GM12891 (cell line): ENCODE measurements around the gene CALN1.

ENCODE experiments used
- DNase-seq: peaks from one replicate; pipeline ENCODE4 v3.0.0; 2011; ENCODE audit warnings: low spot score; ENCODE audit not compliant: insufficient read length
- FAIRE-seq: peaks from 2 replicates; lab custom pipeline; 2011; peaks lifted over from hg19 to GRCh38; lab: Jason Lieb, UNC
- PAX5 ChIP-seq: IDR thresholded peaks from 2 replicates; pipeline ENCODE4 v1.6.1; 2011; ENCODE audit warnings: low read length, moderate library complexity, mild to moderate bottlenecking; ENCODE audit not compliant: insufficient read depth, severe bottlenecking
- POLR2A ChIP-seq: IDR thresholded peaks from 2 replicates; pipeline ENCODE4 v1.6.1; 2011; ENCODE audit warnings: low read depth, low read length, control low read depth
- POLR2AphosphoS5 ChIP-seq: IDR thresholded peaks from 2 replicates; pipeline ENCODE4 v1.6.1; 2011; ENCODE audit warnings: low read depth, low read length, control low read depth
- POU2F2 ChIP-seq: IDR thresholded peaks from 2 replicates; pipeline ENCODE4 v1.6.1; 2011; ENCODE audit warnings: low read depth, mild to moderate bottlenecking, control low read depth, low read length, moderate library complexity
- SPI1 ChIP-seq: IDR thresholded peaks from 2 replicates; pipeline ENCODE4 v1.6.1; 2011; ENCODE audit warnings: low read depth, low read length, control low read depth
- TAF1 ChIP-seq: IDR thresholded peaks from 2 replicates; pipeline ENCODE4 v1.6.1; 2011; ENCODE audit warnings: low read depth, low read length, control low read depth

The CALN1 gene

DNA sequence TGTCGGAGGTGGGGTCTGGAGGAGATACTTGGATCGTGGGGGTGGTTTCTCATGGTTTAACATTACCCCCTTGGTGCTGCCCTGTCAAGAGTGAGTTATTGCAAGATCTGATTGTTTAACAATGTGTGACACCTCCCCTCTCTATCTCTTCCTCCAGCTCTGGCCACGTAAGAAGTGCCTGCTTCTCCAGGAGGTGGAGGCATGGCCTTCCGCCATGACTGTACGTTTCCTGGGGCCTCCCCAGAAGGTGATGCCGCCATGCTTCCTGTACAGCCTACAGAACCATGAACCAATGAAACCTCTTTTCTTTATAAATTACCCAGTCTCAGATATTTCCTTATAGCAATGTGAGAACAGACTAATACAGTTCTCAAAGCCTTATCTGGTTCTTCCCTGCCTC is 547.0 kb downstream of the CALN1 start:
- DNase-seq, result no peak
- no peak for FAIRE-seq
- TF ChIP-seq POLR2AphosphoS5, result no peak
- no peak for TF ChIP-seq SPI1
- no peak for TF ChIP-seq PAX5
- TF ChIP-seq POLR2A, result no peak
- no peak for TF ChIP-seq POU2F2
- no peak for TF ChIP-seq TAF1

DNA sequence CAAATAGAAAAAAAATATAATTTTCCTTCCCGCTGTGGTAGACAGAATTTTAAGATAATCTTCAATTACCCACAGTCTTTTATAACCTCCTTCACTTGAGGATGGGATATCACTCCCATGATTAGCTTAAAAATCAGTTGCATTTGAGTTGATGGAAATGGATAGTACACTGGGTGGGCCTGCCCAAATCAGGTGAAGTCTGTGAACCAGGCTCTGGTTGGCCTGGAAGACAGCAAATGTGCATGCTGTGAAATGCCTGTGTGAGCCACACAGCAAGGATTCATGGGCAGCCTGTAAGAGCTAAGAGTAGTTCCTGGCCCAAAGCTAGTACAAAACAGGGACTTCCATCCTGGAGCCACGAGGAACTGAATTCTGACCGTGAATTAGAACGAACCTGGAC is 548.0 kb downstream of the CALN1 start:
- FAIRE-seq (no peak), DNase-seq (no peak)
- TF ChIP-seq TAF1 (no peak), POLR2AphosphoS5 (no peak)

DNA sequence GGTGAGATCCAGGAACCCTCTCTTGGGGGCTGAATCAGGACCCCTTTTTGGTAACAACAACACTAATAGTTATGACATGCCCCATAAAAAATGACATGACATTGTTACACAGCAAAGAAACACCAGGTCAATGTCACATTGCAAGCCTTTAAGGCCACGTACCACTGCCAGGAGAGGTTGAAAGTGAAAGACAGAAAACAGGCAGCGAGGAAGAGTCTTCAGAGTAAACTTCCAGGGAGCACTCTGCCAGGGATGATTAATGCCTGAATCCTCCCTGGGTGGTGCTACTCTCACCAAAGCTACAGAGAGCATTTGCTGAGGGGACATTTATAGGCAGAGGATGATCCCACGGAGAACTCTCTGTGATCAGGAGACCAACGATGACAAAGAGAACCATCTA is 551.6 kb downstream of the CALN1 start:
- TF ChIP-seq POLR2AphosphoS5 (no peak), SPI1 (no peak), POLR2A (no peak), TAF1 (no peak), POU2F2 (no peak), PAX5 (no peak)
- FAIRE-seq, result no peak
- DNase-seq, result no peak

DNA sequence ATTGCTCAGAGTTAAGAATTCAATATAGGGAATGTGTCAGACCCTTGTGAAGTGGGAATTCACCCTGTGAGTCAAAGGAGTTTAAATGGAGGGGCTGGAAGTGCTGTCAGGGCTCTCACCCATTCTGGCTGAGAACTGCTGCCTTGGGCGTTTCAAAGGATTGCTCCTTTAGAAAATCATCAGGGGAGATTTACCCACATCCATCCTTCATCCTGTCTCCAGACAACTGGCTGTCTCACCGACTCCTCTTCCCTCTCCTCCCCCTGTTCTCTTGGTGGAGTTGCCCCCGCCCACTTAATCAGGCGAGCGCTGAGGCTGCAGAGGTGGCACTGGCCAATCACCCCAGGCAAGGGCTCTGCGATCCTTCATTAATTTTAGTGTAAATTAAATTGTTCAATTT is 554.8 kb downstream of the CALN1 start:
- FAIRE-seq (no peak), DNase-seq (no peak)
- TF ChIP-seq SPI1, result no peak

DNA sequence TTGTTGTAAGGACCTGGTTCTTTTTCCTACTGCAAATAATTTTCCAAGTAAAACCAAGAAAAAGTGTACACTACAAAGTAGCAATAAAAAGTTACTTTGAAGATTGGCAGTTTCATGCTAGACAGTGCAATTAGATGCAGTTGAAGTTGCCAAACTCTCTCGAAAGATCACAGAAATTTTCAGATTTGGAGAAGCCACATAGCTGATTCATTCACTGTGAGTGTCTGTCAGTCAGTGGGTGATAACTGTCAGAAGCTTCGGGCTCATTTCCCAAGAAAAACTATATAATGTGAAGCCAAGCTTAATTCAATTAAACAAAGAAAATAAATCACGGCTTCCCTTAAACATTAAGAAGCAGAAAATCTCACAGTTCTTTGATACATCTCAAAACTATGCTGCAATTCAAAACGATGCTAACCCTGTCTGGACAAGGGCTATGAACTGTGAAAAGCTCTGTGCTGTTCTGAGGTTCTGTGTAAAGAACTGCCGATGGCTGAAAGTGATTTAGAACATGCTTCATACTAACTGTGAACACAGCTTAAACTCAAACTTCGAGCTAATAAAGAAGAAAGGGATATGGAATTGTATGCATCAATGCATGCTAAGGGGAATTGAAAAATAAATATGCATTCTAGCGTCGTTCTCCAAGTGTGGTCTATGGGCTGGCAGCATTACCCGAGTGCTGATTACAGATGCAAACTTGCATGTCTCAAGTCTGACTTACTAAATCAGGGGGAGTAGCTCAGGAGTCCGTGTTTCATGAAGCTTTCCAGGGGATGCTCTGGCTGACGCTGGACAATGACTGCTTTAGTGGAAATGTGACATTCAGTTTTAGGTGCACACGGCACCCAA is 557.4 kb downstream of the CALN1 start:
- FAIRE-seq (no peak), DNase-seq (no peak)
- no peak for TF ChIP-seq POLR2AphosphoS5
- TF ChIP-seq PAX5, result no peak
- no peak for TF ChIP-seq POLR2A
- no peak for TF ChIP-seq SPI1
- no peak for TF ChIP-seq TAF1
- TF ChIP-seq POU2F2, result no peak

DNA sequence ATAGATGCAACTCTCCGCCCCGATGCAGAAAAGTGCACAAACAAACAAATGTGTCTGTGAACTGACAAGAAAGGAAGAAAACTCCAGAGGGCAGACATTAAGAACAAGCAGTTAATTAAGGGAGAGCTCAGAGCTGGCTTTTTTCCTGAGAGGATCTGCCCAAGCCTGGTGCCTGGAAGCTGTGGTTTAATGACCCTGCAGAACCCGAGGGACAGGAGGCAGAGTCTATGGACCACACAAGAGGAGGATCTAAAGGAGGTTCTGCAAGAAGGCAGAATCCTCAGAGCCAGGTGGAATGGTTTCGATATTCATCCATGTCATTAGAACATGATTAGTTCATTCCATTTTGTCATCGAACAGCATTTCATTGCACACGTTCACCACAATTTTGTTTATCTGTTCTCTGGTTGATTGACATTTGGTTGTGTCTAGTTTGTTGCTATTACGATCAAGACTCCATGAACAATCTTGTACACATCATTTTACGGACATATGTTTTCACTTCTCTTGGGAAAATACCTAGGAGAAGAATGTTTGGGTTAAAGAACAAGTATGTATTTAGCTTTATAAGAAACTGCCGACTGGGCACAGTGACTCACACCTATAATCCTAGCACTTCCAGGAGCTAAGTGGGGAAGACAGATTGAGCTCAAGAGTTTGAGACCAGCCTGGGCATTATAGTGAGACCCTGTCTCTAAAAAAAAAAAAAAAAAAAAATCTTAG is 560.2 kb downstream of the CALN1 start:
- TF ChIP-seq PAX5, result no peak
- TF ChIP-seq SPI1, result no peak
- no peak for TF ChIP-seq POLR2AphosphoS5
- TF ChIP-seq POU2F2, result no peak
- no peak for TF ChIP-seq TAF1
- TF ChIP-seq POLR2A, result no peak
- no peak for FAIRE-seq
- no peak for DNase-seq

DNA sequence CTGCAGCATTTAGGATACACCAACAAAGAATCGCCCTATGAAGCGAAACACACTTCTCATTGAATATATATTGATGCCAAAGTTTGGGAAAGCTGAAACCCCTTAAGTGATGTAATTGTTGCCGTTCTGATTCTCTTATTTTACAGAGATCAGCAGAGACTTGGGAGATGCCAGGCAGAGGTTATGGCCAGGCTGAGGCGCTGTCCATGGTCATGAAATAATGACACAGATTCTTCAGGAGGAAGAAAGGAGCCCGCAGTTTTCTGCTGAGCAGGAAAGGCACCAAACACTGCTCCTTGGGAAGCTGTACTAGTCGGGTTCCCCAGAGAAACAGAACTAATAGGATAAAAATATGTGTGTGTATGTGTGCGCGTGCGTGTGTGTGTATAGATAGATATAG is 566.0 kb downstream of the CALN1 start:
- DNase-seq, result no peak
- no peak for FAIRE-seq
- TF ChIP-seq POU2F2, result no peak
- TF ChIP-seq POLR2AphosphoS5, result no peak
- TF ChIP-seq POLR2A, result no peak
- TF ChIP-seq PAX5, result no peak
- no peak for TF ChIP-seq TAF1
- no peak for TF ChIP-seq SPI1

DNA sequence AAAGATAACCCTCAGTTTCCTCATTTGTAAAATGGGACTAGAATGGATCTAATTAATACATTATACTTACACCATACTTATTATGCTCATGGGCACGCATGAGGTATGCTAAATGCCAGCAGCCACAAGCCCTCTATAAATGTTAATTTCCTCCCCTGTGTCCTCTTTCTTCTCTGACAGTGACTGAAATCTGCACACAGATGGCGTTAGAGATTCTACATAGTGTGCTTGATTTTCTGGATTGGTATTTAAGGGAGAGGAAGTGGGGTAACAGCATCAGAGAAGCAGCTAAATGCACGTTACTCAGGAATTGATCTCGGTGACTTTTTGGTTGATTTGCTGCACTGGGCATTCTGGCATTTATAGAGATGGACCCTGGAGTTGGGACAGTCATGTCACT is 568.5 kb downstream of the CALN1 start:
- TF ChIP-seq POLR2AphosphoS5 (no peak), TAF1 (no peak), POU2F2 (no peak)
- DNase-seq (no peak), FAIRE-seq (no peak)

DNA sequence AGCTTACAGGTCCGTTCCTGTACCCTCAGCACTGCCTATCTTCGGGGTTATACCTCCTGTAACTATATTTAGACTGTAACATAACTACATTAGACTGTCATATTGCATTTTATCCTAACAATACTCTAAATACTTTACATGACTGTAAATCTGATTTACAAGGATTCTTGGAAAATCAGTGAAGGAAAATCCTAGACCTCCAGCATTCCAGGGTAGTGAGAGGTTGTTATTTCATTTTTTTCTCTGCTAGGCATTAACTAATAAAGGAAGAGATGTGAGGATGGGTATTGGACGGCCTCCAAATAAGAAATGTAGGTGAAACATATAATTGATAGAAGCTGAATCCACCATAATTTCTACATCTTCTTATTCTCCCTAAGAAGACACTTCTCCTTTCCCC is 569.4 kb downstream of the CALN1 start:
- FAIRE-seq, result no peak
- TF ChIP-seq POLR2A (no peak), TAF1 (no peak), PAX5 (no peak), SPI1 (no peak), POU2F2 (no peak), POLR2AphosphoS5 (no peak)

DNA sequence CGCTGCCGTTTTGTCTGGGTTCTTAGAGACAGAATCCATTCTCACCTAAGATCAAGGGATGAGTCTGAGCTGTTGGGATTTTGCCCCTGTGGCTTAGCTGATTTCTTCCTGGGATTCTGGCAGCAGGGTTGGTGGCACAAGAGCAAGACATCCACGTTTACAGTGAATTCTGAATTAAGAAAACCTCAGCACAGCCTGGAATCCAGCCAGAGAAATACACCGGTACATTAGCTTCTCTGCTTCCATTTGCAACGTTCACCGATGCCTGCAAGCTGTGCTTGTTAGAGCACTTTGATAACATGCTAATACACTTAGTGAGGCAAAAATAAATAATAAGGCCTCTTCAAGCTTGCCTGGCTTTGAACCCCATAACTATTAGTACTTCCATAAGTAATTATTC is 569.8 kb downstream of the CALN1 start:
- DNase-seq, result no peak
- no peak for FAIRE-seq
- no peak for TF ChIP-seq POU2F2
- no peak for TF ChIP-seq TAF1
- no peak for TF ChIP-seq POLR2A
- TF ChIP-seq POLR2AphosphoS5, result no peak
- no peak for TF ChIP-seq SPI1
- TF ChIP-seq PAX5, result no peak

More for the DNA sequence above, 569.4 kb downstream of the CALN1 start:
- DNase-seq, result no peak
